ENCODE measurements around the gene C5orf22.

C5orf22 gene

GRCh38 chr5:31516802-31517201 lies 15.3 kb upstream of the C5orf22 start:
- H2BK12ac ChIP-seq (ENCODE audit: low read length), result no peak overlapping the region
- H2AK5ac ChIP-seq (ENCODE audit: low read depth, low read length), result no peak overlapping the region
- no peaks in the 10 kb centered on the region for H3K9me3 ChIP-seq (replicated peaks in 1 of 2; ENCODE audit: control insufficient read depth in 2 of 2, insufficient read depth in 1 of 2, low read depth in 1 of 2, low read length in 2 of 2)
- H3K36me3 ChIP-seq (replicated peaks in 1 of 2; ENCODE audit: control insufficient read depth in 2 of 2, insufficient read depth in 2 of 2, low read length in 2 of 2), result peaks cover 22 to 100% of the 10 kb centered on the region in 2 donors
- H2BK120ac ChIP-seq (ENCODE audit: low read depth, low read length), result no peak overlapping the region
- no peaks in the 10 kb centered on the region for H3K4me1 ChIP-seq (ENCODE audit: control insufficient read depth in 2 of 2, insufficient read depth in 1 of 2, low read depth in 1 of 2, low read length in 2 of 2)
- H4K8ac ChIP-seq (ENCODE audit: low read depth, low read length), result no peak overlapping the region
- H2AFZ ChIP-seq (ENCODE audit: low read length), result no peak overlapping the region
- H3K4me2 ChIP-seq (ENCODE audit: insufficient read depth, low read length, poor library complexity, severe bottlenecking), result no peak overlapping the region
- no peak overlapping the region for H2BK15ac ChIP-seq (ENCODE audit: low read length)
- no peak overlapping the region for H3K23ac ChIP-seq (ENCODE audit: low read depth, low read length, poor library complexity)
- H3K4ac ChIP-seq (ENCODE audit: low read length), result no peak overlapping the region
- H3K79me1 ChIP-seq (ENCODE audit: low read depth, low read length), result peaks cover 1% of the 10 kb centered on the region
- H3K27me3 ChIP-seq (ENCODE audit: control insufficient read depth in 3 of 3, insufficient read depth in 3 of 3, low read depth in 1 of 3, low read length in 3 of 3), result no peaks in the 10 kb centered on the region
- no peak overlapping the region for H3K18ac ChIP-seq (ENCODE audit: low read length)
- H3K4me3 ChIP-seq (ENCODE audit: low read length in 2 of 2), result no peak overlapping the region
- H3K9ac ChIP-seq (ENCODE audit: low read depth, low read length, poor library complexity), result no peak overlapping the region
- H2BK5ac ChIP-seq (ENCODE audit: low read length), result no peak overlapping the region
- H4K91ac ChIP-seq (ENCODE audit: low read depth, low read length, poor library complexity), result no peak overlapping the region
- H3K14ac ChIP-seq (ENCODE audit: low read length), result no peak overlapping the region
- no peak overlapping the region for H3K27ac ChIP-seq (replicated peaks; ENCODE audit: low read length)
- no peak for DNase-seq (ENCODE audit: low spot score)
- WGBS, 2 donors (ENCODE audit: extremely low coverage in 2 of 2, insufficient read length in 2 of 2, insufficient replicate concordance in 1 of 2), result no CpG with 5 or more reads among the region's 1 CpG

- Histone ChIP-seq H3K23ac (ENCODE audit: low read depth, low read length, poor library complexity) (no peak overlapping the region), H3K27ac (replicated peaks; ENCODE audit: low read length) (no peak overlapping the region), H4K91ac (ENCODE audit: low read depth, low read length, poor library complexity) (no peak overlapping the region), H3K36me3 (replicated peaks in 1 of 2; ENCODE audit: control insufficient read depth in 2 of 2, insufficient read depth in 2 of 2, low read length in 2 of 2) (peaks cover 23 to 95% of the 10 kb centered on the region in 2 donors), H3K4ac (ENCODE audit: low read length) (no peak overlapping the region), H2AK5ac (ENCODE audit: low read depth, low read length) (no peak overlapping the region), H3K4me3 (ENCODE audit: low read length in 2 of 2) (no peak overlapping the region), H3K27me3 (ENCODE audit: control insufficient read depth in 3 of 3, insufficient read depth in 3 of 3, low read depth in 1 of 3, low read length in 3 of 3) (no peaks in the 10 kb centered on the region), H3K14ac (ENCODE audit: low read length) (no peak overlapping the region), H3K9ac (ENCODE audit: low read depth, low read length, poor library complexity) (no peak overlapping the region), H3K79me1 (ENCODE audit: low read depth, low read length) (peaks cover 2% of the 10 kb centered on the region), H2BK12ac (ENCODE audit: low read length) (no peak overlapping the region), H4K8ac (ENCODE audit: low read depth, low read length) (no peak overlapping the region), H3K4me2 (ENCODE audit: insufficient read depth, low read length, poor library complexity, severe bottlenecking) (no peak overlapping the region), H3K4me1 (ENCODE audit: control insufficient read depth in 2 of 2, insufficient read depth in 1 of 2, low read depth in 1 of 2, low read length in 2 of 2) (peaks cover 0 to 1% of the 10 kb centered on the region in 2 donors), H2BK120ac (ENCODE audit: low read depth, low read length) (no peak overlapping the region), H3K9me3 (replicated peaks in 1 of 2; ENCODE audit: control insufficient read depth in 2 of 2, insufficient read depth in 1 of 2, low read depth in 1 of 2, low read length in 2 of 2) (no peaks in the 10 kb centered on the region), H2BK15ac (ENCODE audit: low read length) (no peak overlapping the region), H2BK5ac (ENCODE audit: low read length) (no peak overlapping the region), H3K18ac (ENCODE audit: low read length) (no peak overlapping the region), H2AFZ (ENCODE audit: low read length) (no peak overlapping the region)
- WGBS, 2 donors (ENCODE audit: extremely low coverage in 2 of 2, insufficient read length in 2 of 2, insufficient replicate concordance in 1 of 2), result no CpG with 5 or more reads among the region's 4 CpGs
- DNase-seq (ENCODE audit: low spot score), result no peak
These were observed 9.1 kb upstream of the C5orf22 start for GRCh38 chr5:31523041-31523440.

DNA sequence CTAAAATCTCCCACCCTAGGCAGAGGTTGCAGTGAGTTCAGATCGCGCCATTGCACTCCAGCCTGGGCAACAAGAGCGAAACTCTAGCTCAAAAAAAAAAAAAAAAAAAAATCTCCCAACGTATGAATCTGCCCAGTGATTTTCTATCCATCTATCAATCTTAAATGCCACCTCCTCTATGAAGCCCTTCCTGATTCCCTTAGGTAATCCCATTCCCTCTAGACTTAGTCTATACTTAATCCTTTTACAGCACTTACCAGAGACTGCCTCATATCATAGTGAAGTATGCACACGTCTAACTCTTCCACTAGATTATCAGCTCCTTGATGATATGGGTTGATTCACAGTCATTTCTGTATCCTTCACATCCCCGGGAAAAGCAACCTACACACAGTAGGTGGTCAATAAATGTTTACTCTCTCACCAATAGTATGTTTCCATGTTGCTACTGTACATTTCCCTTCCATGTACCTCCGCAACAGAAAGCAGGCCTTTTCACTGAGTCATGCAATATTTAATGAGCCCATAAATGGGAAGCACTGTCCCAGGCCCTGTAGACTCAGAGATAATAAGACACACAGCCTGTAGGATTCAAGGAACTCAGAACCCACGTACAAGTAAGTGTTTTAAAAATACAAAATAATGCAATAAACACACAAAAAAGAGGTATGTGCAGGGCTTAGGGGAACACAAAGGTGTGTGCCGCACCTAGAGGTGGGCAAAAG lies 1.4 kb upstream of the C5orf22 start:
- Histone ChIP-seq H2BK15ac (ENCODE audit: low read length) (no peak overlapping the region), H3K9me3 (replicated peaks in 1 of 2; ENCODE audit: control insufficient read depth in 2 of 2, insufficient read depth in 1 of 2, low read depth in 1 of 2, low read length in 2 of 2) (no peaks in the 10 kb centered on the region), H3K9ac (ENCODE audit: low read depth, low read length, poor library complexity) (no peak overlapping the region), H2BK12ac (ENCODE audit: low read length) (no peak overlapping the region), H3K79me1 (ENCODE audit: low read depth, low read length) (peaks cover 4% of the 10 kb centered on the region), H3K27ac (replicated peaks; ENCODE audit: low read length) (no peak overlapping the region), H3K14ac (ENCODE audit: low read length) (no peak overlapping the region), H2AK5ac (ENCODE audit: low read depth, low read length) (no peak overlapping the region), H4K8ac (ENCODE audit: low read depth, low read length) (no peak overlapping the region), H2AFZ (ENCODE audit: low read length) (no peak overlapping the region), H2BK5ac (ENCODE audit: low read length) (no peak overlapping the region), H3K36me3 (replicated peaks in 1 of 2; ENCODE audit: control insufficient read depth in 2 of 2, insufficient read depth in 2 of 2, low read length in 2 of 2) (peaks cover 31 to 70% of the 10 kb centered on the region in 2 donors), H3K4me2 (ENCODE audit: insufficient read depth, low read length, poor library complexity, severe bottlenecking) (peak overlapping the region; percentile 47), H3K27me3 (ENCODE audit: control insufficient read depth in 3 of 3, insufficient read depth in 3 of 3, low read depth in 1 of 3, low read length in 3 of 3) (no peaks in the 10 kb centered on the region), H3K4ac (ENCODE audit: low read length) (no peak overlapping the region), H3K4me3 (ENCODE audit: low read length in 2 of 2) (peak overlapping the region; percentile 88 to 94), H2BK120ac (ENCODE audit: low read depth, low read length) (no peak overlapping the region), H3K23ac (ENCODE audit: low read depth, low read length, poor library complexity) (no peak overlapping the region), H3K18ac (ENCODE audit: low read length) (no peak overlapping the region), H3K4me1 (ENCODE audit: control insufficient read depth in 2 of 2, insufficient read depth in 1 of 2, low read depth in 1 of 2, low read length in 2 of 2) (peaks cover 6 to 10% of the 10 kb centered on the region in 2 donors), H4K91ac (ENCODE audit: low read depth, low read length, poor library complexity) (no peak overlapping the region)
- no peak for DNase-seq (ENCODE audit: low spot score)
- no CpG with 5 or more reads among the region's 9 CpGs for WGBS, 2 donors (ENCODE audit: extremely low coverage in 2 of 2, insufficient read length in 2 of 2, insufficient replicate concordance in 1 of 2)

DNA sequence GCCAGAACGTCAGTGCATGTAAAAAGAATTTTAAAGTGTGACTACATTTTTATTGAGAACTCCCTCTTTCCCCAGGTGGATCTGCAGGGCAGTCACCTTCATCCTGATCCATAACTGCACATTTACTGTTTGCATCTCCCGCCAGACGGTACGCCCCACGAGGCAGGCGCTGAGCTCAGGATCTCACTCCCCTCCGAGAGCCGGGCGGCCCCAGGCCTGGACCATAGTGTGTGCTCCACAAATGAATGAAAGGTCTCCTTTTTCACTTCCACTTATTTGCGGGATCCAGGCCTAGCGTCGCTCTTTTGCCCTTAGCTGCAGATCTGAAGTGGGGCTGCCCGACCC lies 586 bp upstream of the C5orf22 start:
- peak overlapping the region; percentile 47 for H3K4me2 ChIP-seq (ENCODE audit: insufficient read depth, low read length, poor library complexity, severe bottlenecking)
- H2AK5ac ChIP-seq (ENCODE audit: low read depth, low read length), result no peak overlapping the region
- H3K36me3 ChIP-seq (replicated peaks in 1 of 2; ENCODE audit: control insufficient read depth in 2 of 2, insufficient read depth in 2 of 2, low read length in 2 of 2), result peaks cover 26 to 69% of the 10 kb centered on the region in 2 donors
- no peak overlapping the region for H2BK12ac ChIP-seq (ENCODE audit: low read length)
- H4K91ac ChIP-seq (ENCODE audit: low read depth, low read length, poor library complexity), result no peak overlapping the region
- H3K23ac ChIP-seq (ENCODE audit: low read depth, low read length, poor library complexity), result no peak overlapping the region
- no peak overlapping the region for H2BK120ac ChIP-seq (ENCODE audit: low read depth, low read length)
- peaks cover 6 to 10% of the 10 kb centered on the region in 2 donors for H3K4me1 ChIP-seq (ENCODE audit: control insufficient read depth in 2 of 2, insufficient read depth in 1 of 2, low read depth in 1 of 2, low read length in 2 of 2)
- H3K4me3 ChIP-seq (ENCODE audit: low read length in 2 of 2), result peak overlapping the region; percentile 88 to 94
- no peak for DNase-seq (ENCODE audit: low spot score)
- no peak overlapping the region for H3K14ac ChIP-seq (ENCODE audit: low read length)
- no peak overlapping the region for H2BK5ac ChIP-seq (ENCODE audit: low read length)
- H2BK15ac ChIP-seq (ENCODE audit: low read length), result no peak overlapping the region
- H3K9ac ChIP-seq (ENCODE audit: low read depth, low read length, poor library complexity), result peak overlapping the region; percentile 79
- H3K27ac ChIP-seq (replicated peaks; ENCODE audit: low read length), result no peak overlapping the region
- peak overlapping the region; percentile 86 for H2AFZ ChIP-seq (ENCODE audit: low read length)
- peak overlapping the region; percentile 72 for H3K18ac ChIP-seq (ENCODE audit: low read length)
- no CpG with 5 or more reads among the region's 13 CpGs for WGBS, 2 donors (ENCODE audit: extremely low coverage in 2 of 2, insufficient read length in 2 of 2, insufficient replicate concordance in 1 of 2)
- peaks cover 2% of the 10 kb centered on the region for H3K79me1 ChIP-seq (ENCODE audit: low read depth, low read length)
- no peaks in the 10 kb centered on the region for H3K27me3 ChIP-seq (ENCODE audit: control insufficient read depth in 3 of 3, insufficient read depth in 3 of 3, low read depth in 1 of 3, low read length in 3 of 3)
- H3K9me3 ChIP-seq (replicated peaks in 1 of 2; ENCODE audit: control insufficient read depth in 2 of 2, insufficient read depth in 1 of 2, low read depth in 1 of 2, low read length in 2 of 2), result no peaks in the 10 kb centered on the region
- H4K8ac ChIP-seq (ENCODE audit: low read depth, low read length), result no peak overlapping the region
- no peak overlapping the region for H3K4ac ChIP-seq (ENCODE audit: low read length)

Data from neuronal stem cell (in vitro differentiated cells).